Astrocyte (in vitro differentiated cells and primary cell): ENCODE measurements around the gene TMEM114. TPM values are rescaled to one million over a fixed set of nuclear protein-coding genes. Genes with fewer than 3 reads are reported as not detected.
"Not testable (repeated sequence)": the region's sequence is repeated elsewhere in the genome, so short reads cannot be mapped to it uniquely, and the experiment has no call there.

ENCODE experiments used
- DNase-seq: peaks from one replicate; pipeline ENCODE4 v3.0.0-alpha.2; 2010; ENCODE audit warnings: low read depth
- FAIRE-seq: peaks from 2 replicates; lab custom pipeline; 2011; peaks lifted over from hg19 to GRCh38; lab: Jason Lieb, UNC
- H2AFZ ChIP-seq: 2 replicates; pipeline ENCODE4 v1.6.0; 2012; ENCODE audit warnings: low read depth, low read length, inconsistent platforms
- H3K27ac ChIP-seq: 2 replicates; pipeline ENCODE4 v1.5.1; 2011; ENCODE audit warnings: low read depth, low read length, inconsistent platforms
- H3K27me3 ChIP-seq: 2 replicates; pipeline ENCODE4 v1.6.0; 2011; ENCODE audit warnings: low read length, inconsistent platforms; ENCODE audit not compliant: insufficient read depth
- H3K36me3 ChIP-seq: 2 replicates; pipeline ENCODE4 v1.5.1; 2011; ENCODE audit warnings: low read length, inconsistent platforms; ENCODE audit not compliant: insufficient read depth
- H3K4me1 ChIP-seq: 2 replicates; pipeline ENCODE4 v1.5.1; 2011; ENCODE audit warnings: low read length, inconsistent platforms; ENCODE audit not compliant: insufficient read depth
- H3K4me2 ChIP-seq: 2 replicates; pipeline ENCODE4 v1.6.0; 2012; ENCODE audit warnings: low read length, inconsistent platforms
- H3K4me3 ChIP-seq: 2 replicates; pipeline ENCODE4 v1.5.1; 2011; ENCODE audit warnings: low read depth, mild to moderate bottlenecking, low read length, inconsistent platforms; ENCODE audit not compliant: insufficient read depth
- H3K79me2 ChIP-seq: 2 replicates; pipeline ENCODE4 v1.6.0; 2012; ENCODE audit warnings: mild to moderate bottlenecking, low read length, inconsistent platforms; ENCODE audit not compliant: insufficient read depth
- H3K9ac ChIP-seq: 2 replicates; pipeline ENCODE4 v1.6.0; 2012; ENCODE audit warnings: mild to moderate bottlenecking, low read length, inconsistent platforms
- H3K9me3 ChIP-seq: 2 replicates; pipeline ENCODE4 v1.5.1; 2012; ENCODE audit warnings: low read depth, mild to moderate bottlenecking, low read length, inconsistent platforms; ENCODE audit not compliant: insufficient read depth
- H4K20me1 ChIP-seq: 2 replicates; pipeline ENCODE4 v1.6.0; 2012; ENCODE audit warnings: low read length, inconsistent platforms; ENCODE audit not compliant: insufficient read depth
- H3K27ac Mint-ChIP-seq: one replicate; pipeline ENCODE4 v1.8.0; 2021; ENCODE audit warnings: mild to moderate bottlenecking, mixed read lengths; ENCODE audit not compliant: unreplicated experiment
- H3K27me3 Mint-ChIP-seq: one replicate; pipeline ENCODE4 v1.8.0; 2021; ENCODE audit warnings: low read depth, mixed read lengths; ENCODE audit not compliant: unreplicated experiment
- H3K36me3 Mint-ChIP-seq: one replicate; pipeline ENCODE4 v1.8.0; 2021; ENCODE audit warnings: low read depth, mixed read lengths; ENCODE audit not compliant: unreplicated experiment
- H3K4me1 Mint-ChIP-seq: one replicate; pipeline ENCODE4 v1.8.0; 2021; ENCODE audit warnings: low read depth, mixed read lengths; ENCODE audit not compliant: unreplicated experiment
- H3K4me3 Mint-ChIP-seq: one replicate; pipeline ENCODE4 v1.8.0; 2021; ENCODE audit warnings: mild to moderate bottlenecking, moderate library complexity, mixed read lengths; ENCODE audit not compliant: unreplicated experiment
- H3K9me3 Mint-ChIP-seq: one replicate; pipeline ENCODE4 v1.8.0; 2021; ENCODE audit warnings: mild to moderate bottlenecking, mixed read lengths; ENCODE audit not compliant: unreplicated experiment
- CTCF ChIP-seq: IDR thresholded peaks from 2 replicates; pipeline ENCODE4 v1.5.1; 2011; ENCODE audit warnings: low read depth, mild to moderate bottlenecking, inconsistent platforms, low read length, moderate library complexity; ENCODE audit not compliant: insufficient read depth
- EZH2 ChIP-seq: IDR thresholded peaks from 2 replicates; pipeline ENCODE4 v1.6.1; 2012; ENCODE audit warnings: mild to moderate bottlenecking, low read length, inconsistent platforms; ENCODE audit not compliant: insufficient read depth
- total RNA-seq: library from RNA; stranded (reverse); gene quantifications from 2 replicates; pipeline ENCODE4 v1.2.1, GENCODE V29; 2021

Gene TMEM114
- total RNA-seq, 1 donor from 2014 or later = not detected

GRCh38 chr16:8564934-8565345, 25.4 kb downstream of the TMEM114 start:
- Mint-ChIP-seq H3K27me3 (no peaks in the 10 kb centered on the region), H3K4me1 (no peaks in the 10 kb centered on the region), H3K36me3 (no peaks in the 10 kb centered on the region), H3K27ac (no peak overlapping the region), H3K9me3 (no peaks in the 10 kb centered on the region), H3K4me3 (no peak overlapping the region)
- no peak overlapping the region for H3K4me2 ChIP-seq
- no peaks in the 10 kb centered on the region for H3K27me3 ChIP-seq
- no peaks in the 10 kb centered on the region for H3K79me2 ChIP-seq
- H4K20me1 ChIP-seq = no peaks in the 10 kb centered on the region
- no peaks in the 10 kb centered on the region for H3K36me3 ChIP-seq
- H2AFZ ChIP-seq = no peak overlapping the region
- no peak overlapping the region for H3K27ac ChIP-seq
- no peak for FAIRE-seq
- TF ChIP-seq CTCF (no peak), EZH2 (no peak)
- H3K4me3 ChIP-seq = no peak overlapping the region
- no peak for DNase-seq
- H3K9me3 ChIP-seq = peaks cover 11% of the 10 kb centered on the region
- H3K4me1 ChIP-seq = no peaks in the 10 kb centered on the region
- H3K9ac ChIP-seq = no peak overlapping the region

GRCh38 chr16:8563944-8564540, 26.3 kb downstream of the TMEM114 start:
- H3K4me1 ChIP-seq, H3K4me2 ChIP-seq, H3K27ac Mint-ChIP-seq, H3K4me1 Mint-ChIP-seq, H2AFZ ChIP-seq, H3K36me3 Mint-ChIP-seq, H3K27me3 ChIP-seq, DNase-seq, FAIRE-seq, H3K4me3 ChIP-seq, H4K20me1 ChIP-seq, H3K27ac ChIP-seq, H3K79me2 ChIP-seq, H3K36me3 ChIP-seq, H3K9me3 Mint-ChIP-seq, H3K9ac ChIP-seq, H3K27me3 Mint-ChIP-seq, H3K4me3 Mint-ChIP-seq: not testable (repeated sequence)
- peaks cover 11% of the 10 kb centered on the region for H3K9me3 ChIP-seq

GRCh38 chr16:8561496-8561895, 28.8 kb downstream of the TMEM114 start:
- H3K4me2 ChIP-seq = no peak overlapping the region
- Mint-ChIP-seq H3K36me3 (no peaks in the 10 kb centered on the region), H3K9me3 (no peaks in the 10 kb centered on the region), H3K4me3 (no peak overlapping the region), H3K27me3 (peaks cover 5% of the 10 kb centered on the region), H3K27ac (no peak overlapping the region), H3K4me1 (no peaks in the 10 kb centered on the region)
- no peak for FAIRE-seq
- no peak overlapping the region for H2AFZ ChIP-seq
- H3K27me3 ChIP-seq = no peaks in the 10 kb centered on the region
- no peaks in the 10 kb centered on the region for H3K79me2 ChIP-seq
- peaks cover 11% of the 10 kb centered on the region for H3K9me3 ChIP-seq
- H3K9ac ChIP-seq = no peak overlapping the region
- TF ChIP-seq CTCF (no peak), EZH2 (no peak)
- no peaks in the 10 kb centered on the region for H4K20me1 ChIP-seq
- H3K27ac ChIP-seq = no peak overlapping the region
- DNase-seq = no peak
- no peak overlapping the region for H3K4me3 ChIP-seq
- H3K36me3 ChIP-seq = no peaks in the 10 kb centered on the region
- no peaks in the 10 kb centered on the region for H3K4me1 ChIP-seq
